OCI-LY7 (cell line): ENCODE measurements around the gene ZMAT5. TPM values are rescaled to one million over a fixed set of nuclear protein-coding genes. Genes with fewer than 3 reads are reported as not detected.

Source experiments
- BruUV-seq: library from RNA; stranded (reverse); fragments of 400-500 nt; replicated peaks from 2 replicates; lab custom pipeline; 2021; lab: Mats Ljungman, UMichigan
- CTCF ChIA-PET: fragments of 300-600 bp; sonication (Branson Sonifier 250); formaldehyde crosslinking; loops from one replicate; lab custom pipeline; 2022; ENCODE audit warnings: antibody characterized with exemption; ENCODE audit not compliant: unreplicated experiment; lab: Charles Lee
- POLR2A ChIA-PET: fragments of 300-600 bp; sonication (Branson Sonifier 250); formaldehyde crosslinking; loops from one replicate; lab custom pipeline; 2022; ENCODE audit warnings: antibody characterized with exemption; lab: Charles Lee
- DNase-seq: peaks from one replicate; pipeline ENCODE4 v3.0.0-alpha.2; 2015; ENCODE audit warnings: low spot score
- H2AFZ ChIP-seq: fragments of 200-600 bp; sonication (generic), shearing (Covaris generic); 2 replicates; pipeline ENCODE4 v1.6.1; 2014; ENCODE audit warnings: mild to moderate bottlenecking, antibody characterized with exemption, low read length, moderate library complexity
- H3K27ac ChIP-seq: fragments of 200-600 bp; sonication (generic); 2 replicates; pipeline ENCODE4 v1.5.1; 2014; ENCODE audit warnings: mixed run types, low read depth, mild to moderate bottlenecking, moderate library complexity, low read length, inconsistent platforms; ENCODE audit not compliant: poor library complexity, severe bottlenecking
- H3K36me3 ChIP-seq: fragments of 200-600 bp; sonication (generic); 2 replicates; pipeline ENCODE4 v1.6.1; 2014; ENCODE audit warnings: mild to moderate bottlenecking, antibody characterized with exemption, low read length, moderate library complexity, mixed read lengths; ENCODE audit not compliant: insufficient read depth
- H3K4me1 ChIP-seq: fragments of 200-600 bp; sonication (generic); 2 replicates; pipeline ENCODE4 v1.5.1; 2014; ENCODE audit warnings: mild to moderate bottlenecking, low read length; ENCODE audit not compliant: insufficient read depth, poor library complexity, severe bottlenecking
- H3K4me2 ChIP-seq: fragments of 200-600 bp; sonication (generic); 2 replicates; pipeline ENCODE4 v1.6.1; 2014; ENCODE audit warnings: mild to moderate bottlenecking, low read length
- H3K4me3 ChIP-seq: fragments of 200-600 bp; sonication (generic); 2 replicates; pipeline ENCODE4 v1.5.1; 2014; ENCODE audit warnings: mild to moderate bottlenecking, low read depth, low read length; ENCODE audit not compliant: poor library complexity, severe bottlenecking
- H3K79me2 ChIP-seq: fragments of 200-600 bp; sonication (generic); 2 replicates; pipeline ENCODE4 v1.6.1; 2016; ENCODE audit warnings: low read depth, mild to moderate bottlenecking, low read length, moderate library complexity, mixed read lengths; ENCODE audit not compliant: insufficient read depth
- H3K9me2 ChIP-seq: fragments of 200-600 bp; sonication (generic); 2 replicates; pipeline ENCODE4 v1.6.1; 2016; ENCODE audit warnings: mild to moderate bottlenecking, low read length, mixed read lengths; ENCODE audit not compliant: insufficient read depth
- H3K9me3 ChIP-seq: fragments of 200-600 bp; sonication (generic); 2 replicates; pipeline ENCODE4 v1.6.1; 2014; ENCODE audit warnings: mild to moderate bottlenecking, mixed run types, low read length, mixed read lengths
- H4K20me1 ChIP-seq: fragments of 200-600 bp; sonication (generic); 2 replicates; pipeline ENCODE4 v1.6.1; 2014; ENCODE audit warnings: mild to moderate bottlenecking, antibody characterized with exemption, low read length, moderate library complexity, mixed read lengths; ENCODE audit not compliant: insufficient read depth
- EZH2phosphoT487 ChIP-seq: fragments of 200-600 bp; sonication (generic); IDR thresholded peaks from 2 replicates; pipeline ENCODE4 v1.6.1; 2018; ENCODE audit warnings: low read depth, borderline replicate concordance, mild to moderate bottlenecking, mixed run types, antibody characterized with exemption, low read length, moderate library complexity, mixed read lengths
- intact Hi-C: fragments of 100-400 bp; cut with micrococcal nuclease; formaldehyde crosslinking; loops from one replicate; pipeline ENCODE4 v1.10.0; 2022; ENCODE audit not compliant: unreplicated experiment
- total RNA-seq, 2 experiments: library from RNA; depleted of rRNA in 1 of 2; stranded (reverse); fragments of >200 nt in 1 of 2; shearing (Covaris generic) in 1 of 2; gene quantifications; 2 replicates each; pipeline ENCODE4 v1.2.3, GENCODE V29; 2014 to 2022
- TF ChIP-seq, protein P1 (sequence below): fragments of 200-600 bp; sonication (generic); conservative IDR thresholded peaks from 2 replicates; pipeline ENCODE4 v1.5.1; 2014; ENCODE audit warnings: mild to moderate bottlenecking, antibody characterized with exemption, low read length, moderate library complexity, mixed read lengths

The ZMAT5 gene
- total RNA-seq, 2 experiments from 2014 or later = 19.1 to 21.2 TPM

DNA sequence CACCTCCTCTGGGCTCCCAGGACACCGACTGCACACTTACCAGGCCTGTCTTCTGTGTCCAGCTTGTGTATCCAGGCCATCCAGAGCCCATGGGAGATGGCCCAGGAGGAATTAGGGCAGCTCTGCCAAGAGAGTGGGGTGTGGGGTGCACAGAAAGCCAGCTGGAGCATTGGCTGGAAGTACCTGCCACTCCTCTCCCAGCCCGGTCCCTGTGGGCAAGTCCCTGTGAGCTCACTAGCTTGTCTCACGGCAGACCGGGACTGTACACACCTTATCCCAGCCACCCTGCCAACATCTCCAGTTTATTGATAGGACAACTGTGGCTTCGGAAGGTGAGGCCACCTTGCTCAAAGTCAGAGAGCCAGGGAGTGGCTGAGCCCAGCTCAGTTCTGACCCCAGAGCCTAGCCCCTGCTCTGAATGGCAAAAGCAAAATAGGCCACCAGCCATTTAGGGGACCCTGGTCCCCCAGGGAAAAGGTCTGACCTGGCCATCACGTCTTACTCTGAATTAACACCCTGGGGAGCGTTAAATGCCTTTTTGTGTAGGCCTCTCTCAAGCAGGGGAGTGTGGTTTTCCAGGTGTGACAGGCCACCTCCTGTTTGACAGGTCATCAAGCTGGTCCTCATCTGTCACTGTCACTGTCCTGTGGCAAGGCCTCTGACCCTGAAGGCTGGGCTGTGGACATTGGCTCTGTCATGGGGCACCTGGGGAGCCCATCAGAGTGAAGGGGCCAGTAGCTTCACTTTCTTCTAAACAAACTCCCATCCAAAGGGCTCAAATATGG, 15.4 kb upstream of the ZMAT5 start:
- POLR2A ChIA-PET = interaction anchor here (1.1 kb wide), 1 partner anchor 20 kb away, joined by 3 read pairs; no protein-coding TSS in a partner anchor
- H3K4me2 ChIP-seq = no peak overlapping the region

DNA sequence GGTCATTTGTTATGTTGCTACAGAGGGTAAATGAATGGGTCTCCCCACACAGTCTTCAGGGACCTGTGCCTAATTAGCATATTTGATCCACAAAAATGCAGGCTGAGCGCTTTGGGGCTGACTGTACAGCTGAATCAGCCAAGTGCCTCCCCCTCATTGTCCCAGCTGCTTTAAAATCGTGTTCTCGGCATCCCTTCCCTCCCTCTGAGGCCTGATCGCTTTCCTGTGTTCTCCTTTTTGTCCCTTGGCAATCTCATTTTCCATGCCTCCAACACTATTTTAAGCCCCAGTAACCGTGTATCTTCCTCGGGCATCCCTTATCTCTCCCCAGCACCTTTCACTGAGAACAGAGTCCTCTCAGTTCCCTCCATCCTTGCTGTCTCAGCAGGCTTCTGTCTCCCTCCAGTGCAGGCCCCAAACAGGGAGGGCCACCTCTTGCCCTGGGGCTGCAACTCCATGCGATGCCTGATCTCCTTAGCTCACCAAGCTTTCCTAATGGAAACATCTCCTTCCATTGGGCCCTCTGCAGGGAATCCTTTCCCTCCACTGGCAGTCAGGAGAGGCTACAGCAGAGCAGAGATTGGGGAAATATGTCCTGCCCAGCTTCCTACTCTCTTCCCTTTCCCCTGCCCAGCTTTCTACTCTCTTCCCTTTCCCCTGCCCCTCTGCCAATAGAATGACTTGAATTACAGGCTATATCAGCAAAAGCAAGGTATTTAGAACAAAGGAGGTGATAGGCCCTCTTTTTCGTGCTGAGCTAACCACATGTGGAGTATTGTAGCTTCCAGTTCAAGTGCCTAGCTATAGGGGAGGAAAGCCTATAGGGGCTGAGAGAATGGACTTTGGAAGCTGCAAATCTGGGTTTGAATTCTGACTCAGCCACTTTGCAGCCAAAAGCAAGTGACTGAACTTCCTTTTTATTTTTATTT, 14.2 kb upstream of the ZMAT5 start:
- intact Hi-C loops = no loop called here
- H3K79me2 ChIP-seq = no peaks in the 10 kb centered on the region
- no peak overlapping the region for H3K4me3 ChIP-seq
- no peaks in the 10 kb centered on the region for H4K20me1 ChIP-seq
- no peak overlapping the region for H3K4me2 ChIP-seq
- no peak for TF ChIP-seq EZH2phosphoT487
- TF ChIP-seq, protein P1, sequence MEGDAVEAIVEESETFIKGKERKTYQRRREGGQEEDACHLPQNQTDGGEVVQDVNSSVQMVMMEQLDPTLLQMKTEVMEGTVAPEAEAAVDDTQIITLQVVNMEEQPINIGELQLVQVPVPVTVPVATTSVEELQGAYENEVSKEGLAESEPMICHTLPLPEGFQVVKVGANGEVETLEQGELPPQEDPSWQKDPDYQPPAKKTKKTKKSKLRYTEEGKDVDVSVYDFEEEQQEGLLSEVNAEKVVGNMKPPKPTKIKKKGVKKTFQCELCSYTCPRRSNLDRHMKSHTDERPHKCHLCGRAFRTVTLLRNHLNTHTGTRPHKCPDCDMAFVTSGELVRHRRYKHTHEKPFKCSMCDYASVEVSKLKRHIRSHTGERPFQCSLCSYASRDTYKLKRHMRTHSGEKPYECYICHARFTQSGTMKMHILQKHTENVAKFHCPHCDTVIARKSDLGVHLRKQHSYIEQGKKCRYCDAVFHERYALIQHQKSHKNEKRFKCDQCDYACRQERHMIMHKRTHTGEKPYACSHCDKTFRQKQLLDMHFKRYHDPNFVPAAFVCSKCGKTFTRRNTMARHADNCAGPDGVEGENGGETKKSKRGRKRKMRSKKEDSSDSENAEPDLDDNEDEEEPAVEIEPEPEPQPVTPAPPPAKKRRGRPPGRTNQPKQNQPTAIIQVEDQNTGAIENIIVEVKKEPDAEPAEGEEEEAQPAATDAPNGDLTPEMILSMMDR = no peak
- no peaks in the 10 kb centered on the region for H3K9me2 ChIP-seq
- BruUV-seq = no TSS peak
- H3K27ac ChIP-seq = no peak overlapping the region
- no peak for DNase-seq
- ChIA-PET CTCF (no interaction called here), POLR2A (interaction anchor here (0.7 to 1.1 kb wide), 2 partner anchors 8 to 21 kb away, joined by 3 to 4 read pairs; no protein-coding TSS in a partner anchor)
- no peaks in the 10 kb centered on the region for H3K9me3 ChIP-seq
- H2AFZ ChIP-seq = no peak overlapping the region
- H3K36me3 ChIP-seq = no peaks in the 10 kb centered on the region
- no peaks in the 10 kb centered on the region for H3K4me1 ChIP-seq

More for the DNA sequence above, 15.4 kb upstream of the ZMAT5 start:
- Histone ChIP-seq H3K27ac (no peak overlapping the region), H3K79me2 (no peaks in the 10 kb centered on the region), H3K4me1 (no peaks in the 10 kb centered on the region), H3K36me3 (no peaks in the 10 kb centered on the region), H4K20me1 (no peaks in the 10 kb centered on the region), H2AFZ (no peak overlapping the region), H3K4me3 (no peak overlapping the region), H3K9me2 (no peaks in the 10 kb centered on the region), H3K9me3 (no peaks in the 10 kb centered on the region)
- BruUV-seq = no TSS peak
- CTCF ChIA-PET = no interaction called here
- DNase-seq = no peak
- intact Hi-C loops = no loop called here
- TF ChIP-seq, protein P1 = no peak
- no peak for TF ChIP-seq EZH2phosphoT487
